K562 (cell line): Measurements from ENCODE around the gene ADAT3. TPM values are rescaled to one million over a fixed set of nuclear protein-coding genes. Genes with fewer than 3 reads are reported as not detected.

Experiments
- CCNT2 ChIP-seq: IDR thresholded peaks from 2 replicates; pipeline ENCODE4 v1.6.1; 2011; ENCODE audit warnings: borderline replicate concordance, low read depth, mild to moderate bottlenecking, moderate library complexity, mixed read lengths, low read length; ENCODE audit not compliant: insufficient read length; ENCODE audit errors: extremely low read depth
- CTBP1 ChIP-seq: fragments of 450-650 bp; IDR thresholded peaks from 2 replicates; pipeline ENCODE4 v1.6.1; 2016; ENCODE audit warnings: borderline replicate concordance
- ETV1 ChIP-seq: fragments of 450-650 bp; conservative IDR thresholded peaks from 2 replicates; pipeline ENCODE4 v1.6.1; 2016; ENCODE audit warnings: missing genetic modification characterization, control low read depth, low read depth, missing compliant biosample characterization
- HCFC1 ChIP-seq: IDR thresholded peaks from 2 replicates; pipeline ENCODE4 v1.6.1; 2012; ENCODE audit warnings: low read depth, low read length, improper control_type of control experiment
- HMGN3 ChIP-seq: IDR thresholded peaks from 2 replicates; pipeline ENCODE4 v1.6.1; 2011; ENCODE audit warnings: borderline replicate concordance, low read depth, mild to moderate bottlenecking, mixed read lengths, low read length; ENCODE audit not compliant: insufficient read length; ENCODE audit errors: extremely low read depth
- MLLT1 ChIP-seq, 2 experiments: fragments of 450-650 bp; IDR thresholded peaks; 2 replicates each; pipeline ENCODE4 v1.6.1; 2016
- MNT ChIP-seq, 2 experiments: fragments of 450-650 bp; conservative IDR thresholded peaks; 2 replicates each; pipeline ENCODE4 v1.6.1; 2017; ENCODE audit warnings: mild to moderate bottlenecking in 2 of 2, moderate library complexity in 2 of 2
- PKNOX1 ChIP-seq: fragments of 450-650 bp; IDR thresholded peaks from 2 replicates; pipeline ENCODE4 v1.6.1; 2016
- POLR2AphosphoS5 ChIP-seq: IDR thresholded peaks from 2 replicates; pipeline ENCODE4 v1.6.1; 2011; ENCODE audit warnings: mild to moderate bottlenecking, low read depth, low read length, moderate library complexity; ENCODE audit not compliant: control insufficient read depth, insufficient read depth
- RB1 ChIP-seq: fragments of 450-650 bp; IDR thresholded peaks from 2 replicates; pipeline ENCODE4 v1.6.1; 2017; ENCODE audit warnings: low read depth, mild to moderate bottlenecking
- SP1 ChIP-seq: sonication (generic); formaldehyde crosslinking; IDR thresholded peaks from 2 replicates; pipeline ENCODE4 v1.8.1; 2022; ENCODE audit warnings: mild to moderate bottlenecking, missing genetic modification reagents
- UBTF ChIP-seq, 2 experiments: IDR thresholded peaks; 2 replicates each; pipeline ENCODE4 v1.6.1; 2012; ENCODE audit warnings: improper control_type of control experiment in 2 of 2, low read depth in 2 of 2, low read length in 2 of 2, borderline replicate concordance in 1 of 2
- VEZF1 ChIP-seq: fragments of 200-800 bp; sonication (Bioruptor generic); IDR thresholded peaks from 2 replicates; pipeline ENCODE4 v1.6.1; 2017; ENCODE audit warnings: missing genetic modification characterization, missing compliant biosample characterization
- ZBTB1 ChIP-seq: sonication (generic); formaldehyde crosslinking; IDR thresholded peaks from 2 replicates; pipeline ENCODE4 v1.8.1; 2023; ENCODE audit warnings: missing genetic modification reagents, low read depth, mild to moderate bottlenecking, borderline replicate concordance
- ZBTB7A ChIP-seq: IDR thresholded peaks from 2 replicates; pipeline ENCODE4 v1.6.1; 2011; ENCODE audit warnings: low read depth, mild to moderate bottlenecking, low read length, moderate library complexity, borderline replicate concordance; ENCODE audit not compliant: control insufficient read depth
- polyA plus RNA-seq, 8 experiments: library from polyadenylated mRNA; depleted of rRNA in 4 of 8; stranded (reverse) in 5 of 8; unstranded in 3 of 8; fragments of >200 nt; fragmentation: Nextera tagmentation in 2 of 8; fragmentation: Illumina TruSeq in 1 of 8; extraction: Ambion mirVana in 2 of 8; extraction: Trizol in 1 of 8; gene quantifications; 2 replicates each; pipeline versions ENCODE4 v1.2.1 to v1.2.3, GENCODE V29; 2011 to 2014; ENCODE audit warnings: inconsistent platforms in 1 of 8, missing spikeins in 1 of 8
- total RNA-seq, 7 experiments: library from RNA; depleted of rRNA in 6 of 7; stranded (reverse); fragments of >200 nt in 6 of 7; fragmentation: Illumina TruSeq in 2 of 7; extraction: Trizol in 2 of 7; gene quantifications; 2 replicates each; pipeline versions ENCODE4 v1.2.1 to v1.2.3, GENCODE V29; 2011 to 2021; ENCODE audit warnings: low replicate concordance in 1 of 7

ADAT3 gene
- total and polyA plus RNA-seq, 9 of the 15 experiments (the other 6 are each of a cell fraction or from before 2014, with no cell fraction given), result 0.67 to 15.6 (median 7.8) TPM; not detected in 4

GRCh38 chr19:1885398-1886119 lies 19.6 kb upstream of the ADAT3 start, which contains the start of gene ABHD17A (continued):
- TF ChIP-seq ZBTB1 (CRISPR knock-in tag) (peak; percentile 62; the same call in 1 of the 2 replicates), MNT (conservative IDR thresholded peaks at IDR 0.05) (peak in 1 of 2 experiments; percentile 46; a peak in 3 of 4 replicates), CTBP1 (peak; percentile 23; the same call in 1 of the 2 replicates), MLLT1 (IDR thresholded peaks at IDR 0.05) (peak in 1 of 2 experiments; percentile 85; a peak in 2 of 4 replicates), CCNT2 (peak; percentile 54), VEZF1 (CRISPR knock-in tag) (peak; percentile 88), HCFC1 (peak; percentile 70), POLR2AphosphoS5 (peak; percentile 54; the same call in 1 of the 2 replicates), UBTF (IDR thresholded peaks at IDR 0.05; ENCODE audit: borderline replicate concordance in 1 of 2, low read depth in 2 of 2, low read length in 2 of 2) (0 out of 4 replicates have a peak, but pooled peaks of 1 of the 2 experiments have one; percentile 8), PKNOX1 (peak; percentile 54), HMGN3 (peak; percentile 64), ETV1 (peak; percentile 65; the same call in 1 of the 2 replicates), SP1 (CRISPR knock-in tag) (peak; percentile 84), ZBTB7A (peak; percentile 86; the same call in 1 of the 2 replicates), RB1 (peak; percentile 68; the same call in 1 of the 2 replicates)
